NCI-H526 (cell line): ENCODE results near the gene AFG1L.
"Not testable (repeated sequence)": the region's sequence is repeated elsewhere in the genome, so short reads cannot be mapped to it uniquely, and the experiment has no call there.

ENCODE experiments used
- DNase-seq, 2 experiments: peaks; one replicate each; lab custom pipeline; 2025; lab: John Stamatoyannopoulos, UW

Gene AFG1L

GRCh38 chr6:108416047-108416833, 121.4 kb downstream of the AFG1L start:
- DNase-seq = not testable (repeated sequence)

- no peak for DNase-seq
Measured at GRCh38 chr6:108417027-108417426, 122.2 kb downstream of the AFG1L start.

DNA sequence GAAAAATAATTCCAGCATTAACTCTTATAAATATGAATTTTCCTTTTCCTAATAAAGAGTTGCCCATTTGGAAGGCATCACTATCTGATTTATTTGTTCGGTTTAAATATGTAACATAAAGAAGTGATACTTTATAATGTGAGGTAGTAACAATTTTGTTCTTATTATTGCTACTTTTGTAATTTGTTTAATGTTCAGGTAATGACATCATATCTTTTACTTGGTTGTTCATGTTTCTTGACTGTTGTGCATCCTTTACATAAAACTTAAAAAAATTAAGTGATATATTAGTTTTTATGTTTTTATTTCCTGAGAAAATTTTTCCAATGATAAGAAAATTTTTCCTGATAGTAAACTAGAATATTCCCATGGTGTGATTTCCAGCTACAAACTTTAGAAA, 124.6 kb downstream of the AFG1L start:
- DNase-seq = no peak

DNA sequence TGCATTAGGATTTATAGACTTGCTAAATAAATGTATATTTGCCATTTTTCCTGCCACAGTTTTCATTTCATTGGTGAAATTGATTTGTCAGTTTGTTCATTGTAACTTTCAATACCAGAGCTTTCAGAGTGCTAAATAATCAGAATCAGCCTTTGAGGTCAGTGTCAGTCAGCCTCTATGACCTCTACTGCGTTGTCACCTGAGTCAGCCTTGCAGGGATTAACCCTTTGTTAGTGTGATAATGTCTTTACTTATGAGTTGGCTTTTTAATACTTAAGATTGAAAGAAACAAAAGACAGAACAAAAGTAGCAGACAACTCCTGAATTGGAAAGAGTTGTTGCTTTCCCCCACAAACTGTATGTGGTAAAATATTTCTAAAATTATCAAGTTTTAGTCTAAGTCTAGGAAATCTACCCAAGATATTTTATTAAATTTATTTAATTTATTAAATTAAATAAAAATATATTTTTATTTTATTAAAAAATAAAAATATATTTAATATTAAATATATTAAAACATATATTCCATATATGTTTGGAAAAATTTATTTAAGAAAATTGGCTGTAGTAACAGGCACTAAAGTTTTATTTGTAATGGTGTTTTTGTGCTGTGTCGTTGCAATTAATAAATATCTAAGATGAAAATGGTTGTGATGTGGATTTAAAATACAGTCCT, 125.2 kb downstream of the AFG1L start:
- no peak for DNase-seq

DNA sequence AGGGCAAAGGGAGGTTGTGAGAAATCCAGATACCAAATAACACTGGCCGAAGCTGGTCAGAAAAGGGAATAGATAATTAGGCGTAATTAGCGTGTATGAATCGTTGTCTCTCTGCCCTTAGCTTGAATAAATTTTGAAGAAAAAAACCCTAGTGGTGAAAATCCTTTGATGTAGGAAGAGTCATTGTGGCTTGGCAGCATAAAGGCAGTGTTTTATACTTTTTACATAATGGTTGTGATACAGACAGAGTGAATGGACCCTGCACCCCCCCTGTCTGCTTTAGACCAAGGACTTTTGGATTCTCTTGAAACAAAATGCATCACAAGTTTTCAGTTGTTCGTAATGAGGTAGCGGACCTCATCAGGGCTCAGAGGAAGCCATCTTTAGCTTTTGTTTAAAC, 126.5 kb downstream of the AFG1L start:
- no peak for DNase-seq

- no peak for DNase-seq
Measured at GRCh38 chr6:108423982-108424705, 129.3 kb downstream of the AFG1L start.

GRCh38 chr6:108425428-108425827, 130.6 kb downstream of the AFG1L start:
- no peak for DNase-seq

GRCh38 chr6:108432143-108432542, 137.3 kb downstream of the AFG1L start:
- DNase-seq = no peak

- DNase-seq = no peak
Measured at GRCh38 chr6:108432792-108433191, 137.9 kb downstream of the AFG1L start.

DNA sequence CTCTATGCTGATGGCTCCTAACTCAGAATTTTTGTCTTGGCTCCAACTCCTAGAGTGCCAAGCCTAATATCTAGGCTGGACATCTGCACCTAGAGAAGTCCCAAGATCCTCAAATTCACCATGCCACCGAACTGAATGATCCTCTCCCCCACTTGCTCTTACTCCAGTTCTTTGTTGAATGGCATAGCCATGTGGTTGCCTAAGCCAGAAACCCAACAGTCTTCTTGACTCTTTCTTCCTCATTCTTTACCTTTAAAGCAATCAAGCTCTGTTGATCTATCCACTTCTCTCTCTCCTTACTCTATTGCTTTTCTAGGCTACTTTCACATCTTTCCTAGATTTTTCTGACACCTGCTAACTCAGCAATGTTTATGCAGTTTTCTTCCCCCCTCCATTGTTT, 139.4 kb downstream of the AFG1L start:
- DNase-seq = no peak

DNA sequence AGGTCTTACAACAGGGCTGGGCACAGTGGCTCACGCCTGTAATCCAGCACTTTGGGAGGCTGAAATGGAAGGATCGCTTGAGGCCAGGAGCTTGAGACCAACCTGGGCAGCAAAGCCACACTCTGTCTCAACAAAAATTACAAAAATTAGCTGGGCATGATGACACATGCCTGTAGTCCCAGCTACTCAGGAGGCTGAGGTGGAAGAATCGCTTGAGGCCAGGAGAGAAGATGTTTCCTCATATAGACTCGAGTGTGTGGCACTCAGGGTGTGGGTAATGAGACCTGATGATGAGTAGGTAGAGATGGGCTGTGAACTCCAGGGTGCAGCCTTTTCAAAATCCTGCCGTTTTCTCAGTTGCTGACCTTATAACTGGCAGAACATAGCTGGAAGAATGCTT, 140.5 kb downstream of the AFG1L start:
- no peak for DNase-seq

- DNase-seq = no peak
Measured at GRCh38 chr6:108436771-108437170, 141.9 kb downstream of the AFG1L start.

GRCh38 chr6:108437821-108438220, 143.0 kb downstream of the AFG1L start:
- no peak for DNase-seq

GRCh38 chr6:108438918-108439317, 144.1 kb downstream of the AFG1L start:
- DNase-seq = no peak

DNA sequence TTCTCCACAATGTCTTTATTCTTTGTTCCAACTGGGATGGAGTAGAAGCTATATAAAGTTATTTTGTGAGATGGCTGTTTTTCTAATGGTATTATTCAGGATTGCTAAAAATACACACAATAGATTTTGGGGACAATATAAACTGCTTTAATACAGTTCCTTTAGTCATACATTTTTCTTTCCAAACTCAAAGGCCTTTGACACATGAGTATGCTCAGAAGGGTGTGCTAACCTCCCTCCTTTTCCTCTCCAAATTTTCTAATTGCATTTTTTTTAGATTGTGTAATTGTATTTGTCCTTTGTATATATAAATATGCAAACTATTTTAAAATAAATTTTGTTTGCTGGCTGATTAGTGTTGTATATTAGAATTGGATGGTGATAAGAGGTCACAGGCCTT, 146.3 kb downstream of the AFG1L start:
- DNase-seq = no peak

- DNase-seq = no peak
Measured at GRCh38 chr6:108442770-108443520, 148.1 kb downstream of the AFG1L start.

GRCh38 chr6:108446629-108447150, 151.8 kb downstream of the AFG1L start:
- no peak for DNase-seq

- no peak for DNase-seq
Measured at GRCh38 chr6:108448481-108448880, 153.6 kb downstream of the AFG1L start.

GRCh38 chr6:108449717-108450116, 154.9 kb downstream of the AFG1L start:
- DNase-seq = not testable (repeated sequence)

- no peak for DNase-seq
Measured at GRCh38 chr6:108451816-108452215, 157.0 kb downstream of the AFG1L start.

DNA sequence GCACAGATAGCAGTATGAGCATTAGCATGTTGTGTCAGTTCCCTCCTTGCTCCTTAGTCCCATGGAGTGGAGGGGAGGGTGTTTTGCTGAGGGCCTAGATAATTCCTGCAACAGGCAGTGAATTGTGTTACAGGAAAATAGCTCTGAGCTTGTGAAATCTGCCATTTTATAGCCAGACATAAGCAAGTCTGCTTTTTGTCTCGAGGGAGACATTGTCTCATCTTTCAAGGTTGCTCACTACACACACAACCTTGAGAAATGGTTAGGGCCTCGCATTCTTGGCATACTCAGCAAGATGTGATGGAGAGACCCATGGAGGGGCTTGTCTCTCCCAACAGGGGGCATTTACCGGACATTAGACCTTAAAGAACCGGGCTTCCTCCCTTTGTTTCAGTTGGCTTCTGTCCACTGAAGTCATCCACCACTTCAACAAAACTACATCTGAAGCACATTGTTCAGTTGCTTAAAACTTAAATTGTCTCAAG, 157.9 kb downstream of the AFG1L start:
- DNase-seq = no peak
